Measurements from ENCODE around the gene CTNNA2.
"Not testable (repeated sequence)": the region's sequence is repeated elsewhere in the genome, so short reads cannot be mapped to it uniquely, and the experiment has no call there.

The CTNNA2 gene

DNA sequence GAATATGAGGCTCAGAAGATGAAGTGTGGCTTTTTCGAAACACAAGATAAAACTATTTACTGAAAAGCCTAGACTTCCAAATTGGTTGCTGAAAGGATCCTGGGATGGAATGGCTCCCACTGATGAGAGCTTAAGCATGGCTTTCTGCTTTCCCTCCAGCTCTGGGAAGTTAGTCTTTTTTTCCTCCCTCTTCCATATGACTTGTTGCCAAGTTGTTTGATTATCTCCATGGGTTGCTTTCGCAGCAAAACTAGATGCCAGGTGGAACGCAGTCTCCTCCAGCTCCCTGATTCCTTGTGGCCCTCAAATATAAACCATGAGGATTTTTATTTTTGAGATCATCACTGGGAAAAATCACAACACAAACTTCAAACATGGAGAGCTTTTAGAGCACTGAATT is 515.2 kb downstream of the CTNNA2 start:
- Mint-ChIP-seq H3K27me3 (ENCODE audit: low read depth) (no peaks in the 10 kb centered on the region), H3K27ac (no peak overlapping the region), H3K9me3 (peaks cover 2% of the 10 kb centered on the region), H3K36me3 (ENCODE audit: low read depth) (no peaks in the 10 kb centered on the region), H3K4me3 (no peak overlapping the region), H3K4me1 (no peaks in the 10 kb centered on the region)
- TF ChIP-seq, protein P1, sequence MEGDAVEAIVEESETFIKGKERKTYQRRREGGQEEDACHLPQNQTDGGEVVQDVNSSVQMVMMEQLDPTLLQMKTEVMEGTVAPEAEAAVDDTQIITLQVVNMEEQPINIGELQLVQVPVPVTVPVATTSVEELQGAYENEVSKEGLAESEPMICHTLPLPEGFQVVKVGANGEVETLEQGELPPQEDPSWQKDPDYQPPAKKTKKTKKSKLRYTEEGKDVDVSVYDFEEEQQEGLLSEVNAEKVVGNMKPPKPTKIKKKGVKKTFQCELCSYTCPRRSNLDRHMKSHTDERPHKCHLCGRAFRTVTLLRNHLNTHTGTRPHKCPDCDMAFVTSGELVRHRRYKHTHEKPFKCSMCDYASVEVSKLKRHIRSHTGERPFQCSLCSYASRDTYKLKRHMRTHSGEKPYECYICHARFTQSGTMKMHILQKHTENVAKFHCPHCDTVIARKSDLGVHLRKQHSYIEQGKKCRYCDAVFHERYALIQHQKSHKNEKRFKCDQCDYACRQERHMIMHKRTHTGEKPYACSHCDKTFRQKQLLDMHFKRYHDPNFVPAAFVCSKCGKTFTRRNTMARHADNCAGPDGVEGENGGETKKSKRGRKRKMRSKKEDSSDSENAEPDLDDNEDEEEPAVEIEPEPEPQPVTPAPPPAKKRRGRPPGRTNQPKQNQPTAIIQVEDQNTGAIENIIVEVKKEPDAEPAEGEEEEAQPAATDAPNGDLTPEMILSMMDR (IDR thresholded peaks at IDR 0.05; ENCODE audit: unreplicated experiment in 3 of 3), result no peak

DNA sequence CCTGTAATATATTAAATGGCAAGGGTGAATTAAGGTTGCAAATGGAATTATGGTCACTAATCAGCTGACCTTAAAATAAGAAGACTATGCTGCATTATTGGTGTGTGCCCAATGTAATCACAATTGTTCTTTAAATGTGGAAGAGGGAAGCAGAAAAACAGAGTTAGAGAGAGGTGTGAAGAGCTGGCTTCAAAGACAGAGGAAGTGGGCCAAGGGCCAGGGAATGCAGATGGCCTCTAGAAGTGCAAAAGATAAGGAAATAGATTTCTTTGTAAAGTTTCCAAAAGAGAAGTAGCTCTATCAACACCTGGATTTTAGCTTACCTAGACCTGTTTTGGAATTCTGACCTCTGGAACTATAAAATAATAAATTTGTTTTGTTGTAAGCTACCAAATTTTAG is 515.7 kb downstream of the CTNNA2 start:
- Mint-ChIP-seq H3K4me1 (no peaks in the 10 kb centered on the region), H3K9me3 (peaks cover 2% of the 10 kb centered on the region), H3K27ac (no peak overlapping the region), H3K27me3 (ENCODE audit: low read depth) (no peaks in the 10 kb centered on the region), H3K4me3 (no peak overlapping the region), H3K36me3 (ENCODE audit: low read depth) (no peaks in the 10 kb centered on the region)
- TF ChIP-seq, protein P1 (IDR thresholded peaks at IDR 0.05; ENCODE audit: unreplicated experiment in 3 of 3), result no peak

DNA sequence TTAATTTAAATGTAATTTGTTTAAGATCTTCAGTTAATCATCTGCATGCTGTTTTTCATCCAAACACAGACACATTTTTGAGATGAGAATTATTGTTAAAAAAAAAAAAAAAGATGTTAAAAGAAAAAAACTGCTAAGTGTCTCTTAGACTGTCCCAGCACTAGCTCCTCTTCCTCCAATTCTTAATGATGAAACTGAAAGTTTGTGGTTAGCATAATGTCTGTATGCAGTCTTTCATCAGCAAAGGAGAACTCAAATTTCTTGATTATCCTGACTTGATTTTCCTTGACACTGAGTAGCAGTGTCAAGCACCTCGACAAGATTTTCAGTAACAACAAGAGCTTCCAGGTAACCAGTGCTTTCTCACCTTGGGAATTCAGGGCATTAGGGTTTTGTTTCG is 517.3 kb downstream of the CTNNA2 start:
- Mint-ChIP-seq H3K4me3 (no peak overlapping the region), H3K27ac (no peak overlapping the region), H3K4me1 (no peaks in the 10 kb centered on the region), H3K9me3 (peaks cover 2% of the 10 kb centered on the region), H3K27me3 (ENCODE audit: low read depth) (no peaks in the 10 kb centered on the region), H3K36me3 (ENCODE audit: low read depth) (no peaks in the 10 kb centered on the region)
- TF ChIP-seq, protein P1 (IDR thresholded peaks at IDR 0.05; ENCODE audit: unreplicated experiment in 3 of 3), result no peak

DNA sequence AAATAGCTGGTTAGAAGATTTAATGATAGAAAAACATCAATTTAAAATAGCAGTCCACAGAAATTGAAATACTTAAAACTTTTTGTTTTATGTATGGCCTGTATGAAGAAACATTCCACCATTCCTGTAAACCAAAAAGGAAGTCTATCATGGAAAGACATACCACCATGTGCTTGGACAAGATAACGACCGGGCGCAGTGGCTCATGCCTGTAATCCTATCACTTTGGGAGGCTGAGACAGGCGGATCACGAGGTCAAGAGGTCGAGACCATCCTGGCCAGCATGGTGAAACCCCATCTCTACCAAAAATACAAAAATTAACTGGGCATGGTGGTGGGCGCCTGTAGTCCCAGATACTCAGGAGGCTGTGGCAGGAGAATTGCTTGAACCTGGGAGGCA is 519.8 kb downstream of the CTNNA2 start:
- H3K4me3 Mint-ChIP-seq; H3K27ac Mint-ChIP-seq; H3K27me3 Mint-ChIP-seq (ENCODE audit: low read depth); H3K36me3 Mint-ChIP-seq (ENCODE audit: low read depth); H3K9me3 Mint-ChIP-seq; H3K4me1 Mint-ChIP-seq: not testable (repeated sequence)

DNA sequence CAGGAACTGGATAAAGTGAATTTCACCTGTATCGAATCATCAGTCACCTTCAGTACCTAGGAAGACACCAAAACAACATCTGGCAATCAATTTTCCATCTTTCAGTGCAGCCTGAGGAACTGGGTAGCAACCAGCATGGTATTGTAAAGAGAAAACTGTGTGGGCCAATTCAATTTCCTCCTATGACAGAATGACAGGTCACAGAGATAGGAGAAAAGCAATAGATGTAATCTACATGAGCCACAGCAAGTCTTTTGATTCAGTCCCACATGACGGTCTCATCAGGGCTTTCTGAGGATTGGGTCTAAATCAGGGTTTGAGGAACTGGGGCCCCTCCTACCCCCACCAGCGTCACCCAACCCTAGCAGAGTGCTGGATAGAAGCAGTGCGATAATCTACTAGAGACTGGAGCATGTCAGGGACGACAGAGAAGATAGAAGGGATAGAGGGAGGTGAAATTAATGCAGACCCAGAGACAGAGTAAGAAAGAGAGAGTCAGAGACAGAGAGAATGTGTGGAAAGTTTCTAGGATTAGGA is 523.0 kb downstream of the CTNNA2 start:
- H3K9me3 Mint-ChIP-seq, result peaks cover 2% of the 10 kb centered on the region
- TF ChIP-seq, protein P1 (IDR thresholded peaks at IDR 0.05; ENCODE audit: unreplicated experiment in 3 of 3), result no peak
- H3K4me3 Mint-ChIP-seq, result no peak overlapping the region

DNA sequence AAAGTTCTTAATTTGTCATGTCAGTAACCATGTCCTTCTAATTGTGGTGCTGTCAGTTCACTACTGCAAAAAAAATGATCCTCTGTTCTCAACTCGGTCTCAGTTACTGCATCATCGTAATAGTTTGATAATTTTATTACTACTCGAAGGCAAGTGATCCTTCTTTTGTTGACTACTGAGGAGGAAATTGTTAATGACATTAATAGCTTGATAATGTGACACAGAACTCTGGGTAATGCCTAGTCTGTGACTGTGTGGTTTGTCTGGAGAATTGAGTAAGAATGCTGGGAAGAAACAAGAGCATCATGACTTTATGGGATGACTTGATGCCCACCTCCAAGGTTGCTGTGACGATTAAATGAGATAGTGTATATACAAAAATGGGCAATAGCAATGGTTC is 524.5 kb downstream of the CTNNA2 start:
- Mint-ChIP-seq H3K27ac (no peak overlapping the region), H3K9me3 (no peaks in the 10 kb centered on the region), H3K36me3 (ENCODE audit: low read depth) (no peaks in the 10 kb centered on the region), H3K4me1 (no peaks in the 10 kb centered on the region), H3K4me3 (no peak overlapping the region), H3K27me3 (ENCODE audit: low read depth) (peaks cover 8% of the 10 kb centered on the region)
- TF ChIP-seq, protein P1 (IDR thresholded peaks at IDR 0.05; ENCODE audit: unreplicated experiment in 3 of 3), result no peak

More for the DNA sequence above, 523.0 kb downstream of the CTNNA2 start:
- Mint-ChIP-seq H3K36me3 (ENCODE audit: low read depth) (no peaks in the 10 kb centered on the region), H3K4me1 (no peaks in the 10 kb centered on the region), H3K27me3 (ENCODE audit: low read depth) (peaks cover 8% of the 10 kb centered on the region), H3K27ac (no peak overlapping the region)

All from nephron (organoid).